Stimulated activated CD4-positive, alpha-beta T cell treated with anti-CD3 and anti-CD28 coated beads, Interleukin-4, amount 100 ng/mL, for 48 hours (primary cell): Measurements from ENCODE around the gene ZFPL1.
A peak's percentile ranks its signal among the peaks of the same experiment; 100 is the strongest.

Experiments
- DNase-seq, 2 donors: peaks; one replicate each; pipeline ENCODE4 v3.0.0-alpha.2; 2020; ENCODE audit warnings: low read depth in 2 of 2

ZFPL1 gene

DNA sequence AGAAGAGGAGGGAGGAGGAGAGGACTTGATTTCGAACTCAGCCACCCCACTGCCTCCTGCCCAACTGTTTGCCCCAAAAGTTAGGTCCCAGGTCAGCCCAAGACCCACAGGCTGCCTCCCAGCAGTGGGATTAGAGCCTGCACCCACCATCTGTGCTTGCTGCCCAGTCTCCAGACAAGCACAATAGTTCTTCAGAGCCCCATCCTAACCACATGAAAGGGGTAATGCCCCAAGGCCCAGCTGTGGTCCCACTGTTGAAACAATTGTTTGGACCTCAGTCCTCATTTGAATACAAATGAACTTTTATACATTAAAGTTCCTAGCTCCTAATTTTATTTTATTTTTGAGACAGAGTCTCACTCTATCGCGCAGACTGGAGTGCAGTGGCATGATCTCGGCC is 6.6 kb downstream of the ZFPL1 start:
- DNase-seq = no peak

DNA sequence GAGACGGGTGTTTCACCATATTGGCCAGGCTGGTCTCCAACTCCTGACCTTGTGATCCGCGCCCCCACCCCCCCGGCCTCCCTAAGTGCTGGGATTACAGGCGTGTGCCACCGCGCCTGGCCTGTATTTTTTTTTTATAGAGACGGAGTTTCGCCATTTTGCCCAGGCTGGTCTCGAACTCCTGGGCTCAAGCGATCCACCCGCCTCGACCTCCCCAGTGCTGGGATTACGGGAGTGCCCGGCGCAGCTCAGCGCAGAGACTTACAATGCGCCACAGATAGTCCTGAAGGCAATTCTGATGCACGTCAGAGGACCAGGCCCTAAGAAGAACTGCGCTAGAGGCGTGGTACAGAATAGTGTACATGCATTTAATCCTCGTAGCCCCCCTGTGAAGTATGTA is 11.4 kb downstream of the ZFPL1 start:
- DNase-seq = no peak

- DNase-seq = peak; percentile 77 to 78
These were observed 12.2 kb downstream of the ZFPL1 start, which contains the start of gene VPS51 for GRCh38 chr11:65095974-65096806. TSS of gene VPS51 (plus strand) at chr11:65096214. CDS start at chr11:65096251, 37 bp downstream.

DNA sequence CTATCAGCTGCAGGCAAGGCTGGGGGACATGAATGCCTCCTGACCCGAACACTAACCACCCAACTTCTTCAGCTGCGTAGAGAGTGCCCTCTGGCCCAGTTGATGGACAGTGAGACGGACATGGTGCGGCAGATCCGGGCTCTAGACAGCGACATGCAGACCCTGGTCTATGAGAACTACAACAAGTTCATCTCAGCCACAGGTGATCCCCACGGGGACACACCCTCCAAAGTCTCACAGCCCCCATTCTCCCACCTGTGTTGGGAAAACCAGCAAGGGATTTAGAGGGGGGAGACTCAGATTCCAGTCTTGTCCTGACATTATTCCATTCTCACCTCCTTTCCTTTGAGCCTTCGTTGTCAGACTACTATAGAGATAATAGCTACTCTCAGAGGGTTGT is 12.9 kb downstream of the ZFPL1 start:
- DNase-seq = no peak

DNA sequence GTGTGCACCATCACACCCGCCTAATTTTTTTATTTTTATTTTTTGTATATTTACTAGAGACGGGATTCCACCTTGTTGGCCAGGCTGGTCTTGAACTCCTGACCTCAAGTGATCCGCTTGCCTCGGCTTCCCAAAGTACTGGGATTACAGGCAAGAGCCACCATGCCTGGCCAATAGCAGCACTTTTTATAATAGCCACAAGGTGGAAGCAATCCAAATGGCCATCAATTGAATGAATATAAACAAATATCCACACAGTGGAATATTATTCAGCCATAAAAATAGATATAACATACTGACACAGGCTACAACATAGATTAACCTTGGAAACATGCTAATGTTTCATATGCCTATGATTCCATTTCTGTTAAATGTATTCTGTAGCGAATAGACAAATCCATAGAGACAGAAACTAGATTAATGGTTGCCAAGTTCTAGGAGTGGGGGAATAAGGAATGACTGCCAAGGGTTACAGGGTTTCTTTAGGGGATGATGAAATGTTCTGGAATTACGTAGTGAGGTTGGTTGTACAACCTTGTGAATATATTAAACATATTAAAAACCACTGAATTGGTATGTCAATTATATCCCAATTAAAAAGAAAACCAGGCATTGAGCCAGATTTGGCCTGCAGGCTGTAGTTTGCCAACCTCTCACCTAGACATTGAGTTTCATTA is 16.8 kb downstream of the ZFPL1 start:
- no peak for DNase-seq

- DNase-seq = no peak
These were observed 18.4 kb downstream of the ZFPL1 start for GRCh38 chr11:65102142-65103095.

DNA sequence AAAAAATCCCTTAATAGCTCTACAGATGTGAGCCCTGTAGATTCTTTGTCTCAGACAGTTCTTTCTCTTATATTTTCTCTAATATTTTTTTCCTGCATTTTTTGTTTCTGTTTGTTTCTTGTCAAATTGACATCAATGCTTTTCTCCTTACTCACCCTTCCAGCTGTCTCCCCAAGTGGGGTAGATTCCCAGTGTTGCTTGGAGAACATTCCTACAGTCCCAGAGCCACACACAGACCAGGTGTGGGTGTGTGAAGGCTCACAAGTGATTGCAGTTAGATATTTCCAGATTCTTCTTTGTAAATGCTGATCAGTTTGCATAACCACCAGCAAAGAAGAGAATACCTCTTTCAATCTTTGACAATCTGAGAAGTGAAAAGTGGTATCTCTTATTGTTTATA is 19.5 kb downstream of the ZFPL1 start:
- DNase-seq = no peak

- DNase-seq = no peak
These were observed 20.6 kb downstream of the ZFPL1 start for GRCh38 chr11:65104628-65105027.

DNA sequence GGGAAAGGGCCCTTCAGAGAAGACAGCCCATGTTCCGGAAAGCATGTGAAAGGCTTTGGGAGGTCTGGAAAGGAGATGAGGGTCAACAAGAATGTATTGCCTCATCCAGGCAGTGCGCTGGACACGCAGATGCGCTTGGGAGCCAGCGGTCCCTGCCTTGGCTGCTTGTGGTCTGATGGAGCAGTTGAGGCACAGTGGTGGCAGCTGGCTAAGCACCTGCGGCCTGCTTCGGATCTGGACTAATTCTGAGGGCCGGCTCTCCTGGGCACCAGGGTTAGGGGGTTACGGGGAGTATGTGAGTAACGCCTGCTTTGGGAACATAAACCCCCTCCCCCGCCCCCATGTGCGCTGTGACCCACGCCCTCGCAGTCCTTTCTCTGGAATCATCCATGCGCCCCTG is 23.1 kb downstream of the ZFPL1 start:
- DNase-seq = no peak

- no peak for DNase-seq
These were observed 23.9 kb downstream of the ZFPL1 start for GRCh38 chr11:65107751-65108468.

- no peak for DNase-seq
These were observed 24.6 kb downstream of the ZFPL1 start for GRCh38 chr11:65108469-65109123.

- no peak for DNase-seq
These were observed 25.5 kb downstream of the ZFPL1 start for GRCh38 chr11:65109231-65110198.

DNA sequence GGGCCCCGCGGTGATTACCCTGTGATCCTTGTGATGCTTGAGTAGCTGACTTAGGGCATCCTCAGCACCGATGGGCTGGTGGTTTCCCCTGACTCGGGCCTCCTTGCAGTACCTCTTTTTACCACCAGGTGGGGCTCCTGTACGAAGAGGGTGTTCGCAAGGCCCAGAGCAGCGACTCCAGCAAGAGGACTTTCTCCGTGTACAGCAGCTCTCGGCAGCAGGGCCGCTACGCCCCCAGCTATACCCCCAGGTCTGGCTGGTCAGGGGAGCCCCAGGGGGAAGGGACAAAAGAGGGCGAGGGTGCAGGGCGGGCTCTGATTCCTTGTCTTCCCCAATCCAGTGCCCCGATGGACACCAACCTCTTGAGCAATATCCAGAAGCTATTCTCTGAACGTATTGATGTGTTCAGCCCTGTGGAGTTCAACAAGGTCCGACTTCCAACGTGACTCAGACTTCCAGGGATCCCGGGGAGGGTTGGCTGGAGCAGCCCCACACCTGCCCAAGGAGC is 26.4 kb downstream of the ZFPL1 start:
- DNase-seq = peak; percentile 90 to 99

- no peak for DNase-seq
These were observed 27.2 kb downstream of the ZFPL1 start for GRCh38 chr11:65111159-65111743.

DNA sequence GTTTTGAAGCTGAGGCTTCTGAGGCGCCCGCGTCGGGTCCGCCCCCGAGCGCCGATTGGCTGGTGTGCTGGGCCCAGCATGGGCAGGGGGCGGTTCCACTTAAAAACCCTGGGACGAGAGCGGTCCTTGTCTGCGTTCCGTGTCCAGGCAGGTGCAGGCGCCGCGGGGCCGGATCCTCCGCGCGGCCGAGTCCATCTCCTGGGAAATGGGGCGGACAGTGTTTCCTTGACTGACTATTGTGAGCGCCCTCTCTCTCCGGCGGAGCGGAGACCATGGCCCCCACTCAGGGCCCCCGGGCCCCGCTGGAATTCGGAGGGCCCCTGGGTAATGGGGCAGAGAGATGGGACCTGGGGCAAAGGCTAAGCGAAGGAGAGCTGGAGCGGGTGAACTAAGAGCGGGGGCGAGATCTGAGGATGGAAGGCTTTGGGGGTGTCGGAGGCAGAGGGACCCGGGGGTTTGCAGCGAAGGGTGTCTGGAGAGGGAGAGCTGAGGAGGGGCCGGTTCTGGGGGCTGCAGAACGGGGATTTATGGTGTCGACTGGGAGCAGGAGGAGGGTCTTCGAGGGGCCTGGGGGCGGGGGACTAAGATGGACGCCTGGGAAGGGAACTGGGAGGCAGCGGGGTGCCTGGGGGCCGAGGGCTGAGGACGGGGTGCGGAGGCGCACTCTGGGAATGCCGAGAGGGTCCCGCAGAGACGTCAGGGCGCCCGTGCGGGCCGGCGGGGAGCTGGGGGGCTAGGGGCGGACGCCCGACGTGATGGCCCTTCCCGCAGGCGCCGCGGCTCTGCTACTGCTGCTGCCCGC is 27.9 kb downstream of the ZFPL1 start, which contains the start of gene TM7SF2:
Gene TM7SF2, plus strand, starts transcription at position 129 of the 802 bp plus-strand sequence. Its CDS starts 144 bp downstream, at position 273.
- peak; percentile 93 to 94 for DNase-seq

DNA sequence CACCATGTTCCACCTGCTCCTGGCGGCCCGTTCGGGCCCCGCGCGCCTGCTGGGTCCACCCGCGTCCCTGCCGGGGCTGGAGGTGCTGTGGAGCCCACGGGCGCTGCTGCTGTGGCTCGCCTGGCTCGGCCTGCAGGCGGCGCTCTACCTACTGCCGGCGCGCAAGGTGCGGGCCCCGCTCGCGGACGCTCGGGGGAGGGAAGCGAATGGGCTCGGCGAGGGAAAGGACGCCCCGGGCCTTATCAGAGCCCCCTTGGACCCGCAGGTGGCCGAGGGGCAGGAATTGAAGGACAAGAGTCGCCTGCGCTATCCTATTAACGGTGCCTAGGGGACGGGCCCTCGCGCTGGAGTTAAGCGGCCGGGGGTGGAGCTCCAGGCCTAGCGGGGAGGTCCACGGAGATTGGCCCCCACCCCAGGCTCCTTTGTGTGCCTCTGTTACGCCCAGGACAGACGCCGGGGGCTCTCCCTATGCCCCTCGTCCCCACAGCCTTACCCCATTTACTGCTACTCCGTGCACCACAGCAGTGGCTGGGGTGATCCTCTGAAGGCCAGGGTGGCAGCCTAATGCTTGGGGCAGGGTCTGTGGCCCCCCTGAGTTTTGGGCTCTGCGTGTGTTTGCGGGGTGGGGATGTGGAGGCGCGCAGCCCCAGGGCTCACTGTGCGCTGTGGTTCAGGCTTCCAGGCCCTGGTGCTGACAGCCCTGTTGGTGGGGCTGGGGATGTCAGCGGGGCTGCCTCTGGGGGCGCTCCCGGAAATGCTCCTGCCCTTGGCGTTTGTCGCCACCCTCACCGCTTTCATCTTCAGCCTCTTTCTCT is 28.7 kb downstream of the ZFPL1 start:
- DNase-seq = peak; percentile 65 to 66

DNA sequence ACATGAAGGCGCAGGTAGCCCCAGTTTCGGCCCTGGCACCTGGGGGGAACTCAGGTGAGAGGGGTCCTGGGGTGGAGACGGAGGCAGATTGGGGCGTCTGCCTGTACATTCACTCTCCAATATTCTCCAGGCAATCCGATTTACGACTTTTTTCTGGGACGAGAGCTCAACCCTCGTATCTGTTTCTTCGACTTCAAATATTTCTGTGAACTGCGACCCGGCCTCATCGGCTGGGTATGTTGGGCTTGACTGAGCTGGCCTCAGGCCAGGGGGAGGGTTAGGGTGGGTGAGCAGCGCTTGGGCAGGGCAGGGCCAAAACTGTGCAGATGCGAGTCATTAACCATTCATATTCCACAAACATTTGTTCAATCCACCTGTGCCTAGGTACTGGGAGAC is 29.3 kb downstream of the ZFPL1 start:
- no peak for DNase-seq
